NCI-H446 (cell line): ENCODE results near the gene SAP25.
"Not testable (repeated sequence)": the region's sequence is repeated elsewhere in the genome, so short reads cannot be mapped to it uniquely, and the experiment has no call there.

Experiments used
- DNase-seq, 2 experiments: peaks; one replicate each; lab custom pipeline; 2025; lab: John Stamatoyannopoulos, UW

Gene SAP25

DNA sequence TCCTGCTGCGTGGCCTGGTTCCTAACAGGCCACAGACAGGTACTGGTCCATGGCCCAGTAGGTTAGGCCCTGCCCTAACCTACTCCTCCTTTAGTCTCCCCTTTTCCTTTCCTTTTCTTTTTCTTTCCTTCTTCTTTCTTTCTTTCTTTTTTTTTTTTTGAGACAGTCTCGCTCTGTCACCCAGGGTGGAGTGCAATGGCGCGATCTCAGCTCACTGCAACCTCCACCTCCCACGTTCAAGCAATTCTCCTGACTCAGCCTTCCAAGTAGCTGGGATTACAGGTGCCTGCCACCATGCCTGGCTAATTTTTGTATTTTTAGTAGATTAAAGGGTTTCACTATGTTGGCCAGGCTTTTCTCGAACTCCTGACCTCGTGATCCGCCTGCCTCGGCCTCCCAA is 37.7 kb downstream of the SAP25 start:
- not testable (repeated sequence) for DNase-seq

DNA sequence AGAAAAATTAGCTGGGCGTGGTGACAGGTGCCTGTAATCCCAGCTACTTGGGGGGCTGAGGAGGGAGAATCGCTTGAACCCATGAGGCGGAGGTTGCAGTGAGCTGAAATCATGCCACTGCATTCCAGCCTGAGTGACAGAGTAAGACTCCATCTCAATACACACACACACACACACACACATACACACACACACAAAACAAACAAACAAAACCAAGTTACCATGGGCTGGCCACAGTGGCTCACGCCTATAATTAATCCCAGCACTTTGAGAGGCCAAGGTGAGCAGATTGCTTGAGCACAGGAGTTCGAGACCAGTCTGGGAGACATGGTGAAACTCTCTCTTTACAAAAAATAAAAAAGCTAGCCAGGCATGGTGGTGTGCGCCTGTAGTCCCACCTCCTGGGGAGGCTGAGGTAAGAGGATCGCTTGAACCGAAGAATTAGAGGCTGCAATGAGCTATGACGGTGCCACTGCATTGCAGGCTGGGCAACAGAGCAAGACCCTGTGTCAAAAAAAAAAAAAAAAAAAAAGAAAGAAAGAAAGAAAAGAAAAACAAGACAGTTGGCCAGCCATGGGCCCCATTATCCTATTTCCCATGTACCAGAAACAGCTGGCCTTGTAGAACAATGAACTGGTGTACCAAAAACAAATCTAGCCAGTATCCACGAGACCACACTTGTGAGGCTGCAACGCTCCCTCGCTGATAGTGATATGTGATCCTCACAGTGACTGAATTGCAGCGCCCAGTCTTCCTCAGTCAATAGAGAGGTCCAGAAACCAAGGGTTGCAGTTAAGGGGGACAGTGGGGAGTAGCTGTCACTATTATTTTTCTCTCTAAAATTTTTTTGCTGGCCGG is 41.3 kb downstream of the SAP25 start:
- no peak for DNase-seq

DNA sequence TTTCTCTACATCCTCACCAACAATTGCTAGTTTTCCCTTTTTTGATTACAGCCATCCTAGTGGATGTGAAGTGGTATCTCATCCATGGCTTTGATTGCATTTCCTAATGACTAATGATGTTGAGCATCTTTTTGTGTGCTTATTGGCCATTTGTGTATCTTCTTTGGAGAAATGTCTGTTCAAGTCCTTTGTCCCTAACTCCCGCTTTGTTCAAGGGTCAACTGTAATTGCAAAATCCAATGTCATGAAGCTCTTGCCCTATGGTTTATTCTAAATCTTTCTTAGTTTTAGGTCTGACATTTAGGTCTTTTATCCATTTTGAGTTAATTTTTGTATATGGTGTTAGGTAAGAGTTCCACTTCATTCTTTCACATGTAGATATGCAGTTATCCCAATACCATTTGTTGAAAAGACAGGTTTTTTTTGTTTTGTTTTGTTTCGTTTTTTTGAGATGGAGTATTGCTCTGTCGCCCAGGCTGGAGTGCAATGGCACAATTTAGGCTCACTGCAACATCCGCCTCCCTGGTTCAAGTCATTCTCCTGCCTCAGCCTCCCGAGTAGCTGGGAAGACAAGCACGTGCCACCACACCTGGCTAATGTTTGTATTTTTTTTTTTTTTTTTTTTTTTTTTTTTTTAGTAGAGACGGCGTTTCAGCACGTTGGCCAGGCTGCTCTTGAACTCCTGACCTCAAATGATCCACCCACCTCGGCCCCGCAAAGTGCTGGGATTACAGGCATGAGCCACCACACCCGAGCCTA is 45.4 kb downstream of the SAP25 start:
- DNase-seq = not testable (repeated sequence)

GRCh38 chr7:100523192-100523591 is 50.5 kb downstream of the SAP25 start:
- DNase-seq = not testable (repeated sequence)
